Measurements from ENCODE around the gene NUP210L.

- TF ChIP-seq CTCF (IDR thresholded peaks at IDR 0.05) (no peak), POLR2A (IDR thresholded peaks at IDR 0.05) (no peak)
Observed at GRCh38 chr1:154137888-154138287, 17.0 kb downstream of the NUP210L start.

Measured in thyroid gland (tissue), 4 donors.